ENCODE results near the gene TNK2.
"Not testable (repeated sequence)": the region's sequence is repeated elsewhere in the genome, so short reads cannot be mapped to it uniquely, and the experiment has no call there.

GRCh38 chr3:195951443-195952177 lies 43.3 kb upstream of the TNK2 start:
- not testable (repeated sequence) for TF ChIP-seq CTCF, POLR2A (IDR thresholded peaks at IDR 0.05)

Measured in thyroid gland (tissue), 4 donors.